HL-60 (cell line): ENCODE data around the gene GOLGA6C.
"Not testable (repeated sequence)": the region's sequence is repeated elsewhere in the genome, so short reads cannot be mapped to it uniquely, and the experiment has no call there.

Experiments used
- POLR2AphosphoS5 ChIP-seq: IDR thresholded peaks from 2 replicates; pipeline ENCODE4 v1.6.1; 2012; ENCODE audit warnings: low read depth
- TF ChIP-seq, protein P1 (sequence below): IDR thresholded peaks from one replicate; pipeline ENCODE4 v1.5.1; 2011; ENCODE audit warnings: low read length, control low read depth, inconsistent platforms; ENCODE audit not compliant: insufficient read depth
- TF ChIP-seq, protein P2 (sequence below): IDR thresholded peaks from 2 replicates; pipeline ENCODE4 v1.6.1; 2012; ENCODE audit warnings: low read depth; ENCODE audit not compliant: insufficient replicate concordance

DNA sequence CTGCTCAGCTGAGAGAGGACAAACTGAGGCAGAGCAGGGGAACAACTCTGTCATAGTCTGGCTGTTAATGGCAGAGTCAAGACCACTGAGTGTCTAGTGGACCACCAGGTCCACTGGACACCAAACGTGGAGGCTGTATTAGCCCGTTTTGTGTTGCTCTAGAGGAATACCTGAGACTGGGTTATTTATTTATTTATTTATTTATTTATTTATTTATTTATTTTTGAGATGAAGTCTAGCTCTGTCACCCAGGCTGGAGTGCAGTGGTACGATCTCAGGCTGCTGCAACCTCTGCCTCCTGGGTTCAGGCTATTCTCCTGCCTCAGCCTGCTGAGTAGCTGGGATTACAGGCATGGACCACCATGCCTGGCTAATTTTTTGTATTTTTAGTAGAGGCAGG, 40.6 kb upstream of the GOLGA6C start:
- TF ChIP-seq, protein P1, sequence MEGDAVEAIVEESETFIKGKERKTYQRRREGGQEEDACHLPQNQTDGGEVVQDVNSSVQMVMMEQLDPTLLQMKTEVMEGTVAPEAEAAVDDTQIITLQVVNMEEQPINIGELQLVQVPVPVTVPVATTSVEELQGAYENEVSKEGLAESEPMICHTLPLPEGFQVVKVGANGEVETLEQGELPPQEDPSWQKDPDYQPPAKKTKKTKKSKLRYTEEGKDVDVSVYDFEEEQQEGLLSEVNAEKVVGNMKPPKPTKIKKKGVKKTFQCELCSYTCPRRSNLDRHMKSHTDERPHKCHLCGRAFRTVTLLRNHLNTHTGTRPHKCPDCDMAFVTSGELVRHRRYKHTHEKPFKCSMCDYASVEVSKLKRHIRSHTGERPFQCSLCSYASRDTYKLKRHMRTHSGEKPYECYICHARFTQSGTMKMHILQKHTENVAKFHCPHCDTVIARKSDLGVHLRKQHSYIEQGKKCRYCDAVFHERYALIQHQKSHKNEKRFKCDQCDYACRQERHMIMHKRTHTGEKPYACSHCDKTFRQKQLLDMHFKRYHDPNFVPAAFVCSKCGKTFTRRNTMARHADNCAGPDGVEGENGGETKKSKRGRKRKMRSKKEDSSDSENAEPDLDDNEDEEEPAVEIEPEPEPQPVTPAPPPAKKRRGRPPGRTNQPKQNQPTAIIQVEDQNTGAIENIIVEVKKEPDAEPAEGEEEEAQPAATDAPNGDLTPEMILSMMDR = not testable (repeated sequence)
- TF ChIP-seq, protein P2, sequence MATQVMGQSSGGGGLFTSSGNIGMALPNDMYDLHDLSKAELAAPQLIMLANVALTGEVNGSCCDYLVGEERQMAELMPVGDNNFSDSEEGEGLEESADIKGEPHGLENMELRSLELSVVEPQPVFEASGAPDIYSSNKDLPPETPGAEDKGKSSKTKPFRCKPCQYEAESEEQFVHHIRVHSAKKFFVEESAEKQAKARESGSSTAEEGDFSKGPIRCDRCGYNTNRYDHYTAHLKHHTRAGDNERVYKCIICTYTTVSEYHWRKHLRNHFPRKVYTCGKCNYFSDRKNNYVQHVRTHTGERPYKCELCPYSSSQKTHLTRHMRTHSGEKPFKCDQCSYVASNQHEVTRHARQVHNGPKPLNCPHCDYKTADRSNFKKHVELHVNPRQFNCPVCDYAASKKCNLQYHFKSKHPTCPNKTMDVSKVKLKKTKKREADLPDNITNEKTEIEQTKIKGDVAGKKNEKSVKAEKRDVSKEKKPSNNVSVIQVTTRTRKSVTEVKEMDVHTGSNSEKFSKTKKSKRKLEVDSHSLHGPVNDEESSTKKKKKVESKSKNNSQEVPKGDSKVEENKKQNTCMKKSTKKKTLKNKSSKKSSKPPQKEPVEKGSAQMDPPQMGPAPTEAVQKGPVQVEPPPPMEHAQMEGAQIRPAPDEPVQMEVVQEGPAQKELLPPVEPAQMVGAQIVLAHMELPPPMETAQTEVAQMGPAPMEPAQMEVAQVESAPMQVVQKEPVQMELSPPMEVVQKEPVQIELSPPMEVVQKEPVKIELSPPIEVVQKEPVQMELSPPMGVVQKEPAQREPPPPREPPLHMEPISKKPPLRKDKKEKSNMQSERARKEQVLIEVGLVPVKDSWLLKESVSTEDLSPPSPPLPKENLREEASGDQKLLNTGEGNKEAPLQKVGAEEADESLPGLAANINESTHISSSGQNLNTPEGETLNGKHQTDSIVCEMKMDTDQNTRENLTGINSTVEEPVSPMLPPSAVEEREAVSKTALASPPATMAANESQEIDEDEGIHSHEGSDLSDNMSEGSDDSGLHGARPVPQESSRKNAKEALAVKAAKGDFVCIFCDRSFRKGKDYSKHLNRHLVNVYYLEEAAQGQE = not testable (repeated sequence)
- not testable (repeated sequence) for TF ChIP-seq POLR2AphosphoS5
